GM23338 (cell line): ENCODE measurements around the gene NDFIP1. TPM values are rescaled to one million over a fixed set of nuclear protein-coding genes. Genes with fewer than 3 reads are reported as not detected.
"Not testable (repeated sequence)": the region's sequence is repeated elsewhere in the genome, so short reads cannot be mapped to it uniquely, and the experiment has no call there.

Experiments used
- ATAC-seq: fragments of 200-7000 bp; cut with Tn5 transposase; 3 replicates; pipeline ENCODE4 v1.9.1; 2020
- DNase-seq: peaks from one replicate; pipeline ENCODE4 v3.0.0-alpha.2; 2015; ENCODE audit warnings: low spot score
- H2AFZ ChIP-seq: fragments of 200-600 bp; sonication (generic); 2 replicates; pipeline ENCODE4 v1.8.0; 2016; ENCODE audit warnings: antibody characterized with exemption, mild to moderate bottlenecking, moderate library complexity
- H3F3A ChIP-seq: fragments of 200-600 bp; sonication (generic); replicated peaks from 2 replicates; pipeline ENCODE4 v1.8.0; 2017; ENCODE audit warnings: antibody characterized with exemption, mixed run types, low read depth
- H3K27ac ChIP-seq: fragments of 200-600 bp; sonication (generic); 2 replicates; pipeline ENCODE4 v1.6.1; 2016; ENCODE audit warnings: low read depth
- H3K27me3 ChIP-seq: fragments of 200-600 bp; sonication (generic); 2 replicates; pipeline ENCODE4 v1.8.0; 2016; ENCODE audit warnings: mild to moderate bottlenecking, mixed run types, moderate library complexity; ENCODE audit not compliant: insufficient read depth
- H3K36me3 ChIP-seq: fragments of 200-600 bp; sonication (generic); 2 replicates; pipeline ENCODE4 v1.8.0; 2016; ENCODE audit warnings: mild to moderate bottlenecking; ENCODE audit not compliant: insufficient read depth
- H3K4me1 ChIP-seq: fragments of 200-600 bp; sonication (generic); 2 replicates; pipeline ENCODE4 v1.8.0; 2016; ENCODE audit warnings: mild to moderate bottlenecking, moderate library complexity; ENCODE audit not compliant: insufficient read depth
- H3K4me2 ChIP-seq: fragments of 200-600 bp; sonication (generic); 2 replicates; pipeline ENCODE4 v1.7.1; 2017; ENCODE audit warnings: mixed run types
- H3K4me3 ChIP-seq: fragments of 200-600 bp; sonication (generic); 2 replicates; pipeline ENCODE4 v1.6.1; 2016; ENCODE audit warnings: mixed run types
- H3K79me2 ChIP-seq: fragments of 200-600 bp; sonication (generic); replicated peaks from 2 replicates; pipeline ENCODE4 v1.8.0; 2017; ENCODE audit warnings: mild to moderate bottlenecking; ENCODE audit not compliant: insufficient read depth
- H3K9me2 ChIP-seq: fragments of 200-600 bp; sonication (generic); 2 replicates; pipeline ENCODE4 v1.8.0; 2017; ENCODE audit not compliant: insufficient read depth
- H4K20me1 ChIP-seq: fragments of 200-600 bp; sonication (generic); replicated peaks from 2 replicates; pipeline ENCODE4 v1.8.0; 2017; ENCODE audit warnings: mild to moderate bottlenecking; ENCODE audit not compliant: insufficient read depth
- H3K27ac Mint-ChIP-seq: 2 replicates; pipeline ENCODE4 v1.8.0; 2020; ENCODE audit warnings: inconsistent platforms, mild to moderate bottlenecking, moderate library complexity, mixed read lengths
- H3K27me3 Mint-ChIP-seq: 3 replicates; pipeline ENCODE4 v1.8.0; 2022; ENCODE audit warnings: low read depth, mild to moderate bottlenecking, moderate library complexity, mixed read lengths, inconsistent platforms; ENCODE audit not compliant: insufficient read depth, poor library complexity
- H3K36me3 Mint-ChIP-seq: 3 replicates; pipeline ENCODE4 v1.8.0; 2021; ENCODE audit warnings: low read depth, mild to moderate bottlenecking, inconsistent platforms, moderate library complexity, mixed read lengths
- H3K4me1 Mint-ChIP-seq: 3 replicates; pipeline ENCODE4 v1.8.0; 2020; ENCODE audit warnings: mild to moderate bottlenecking, inconsistent platforms, mixed read lengths
- H3K4me3 Mint-ChIP-seq: 3 replicates; pipeline ENCODE4 v1.8.0; 2021; ENCODE audit warnings: moderate library complexity, mild to moderate bottlenecking, inconsistent platforms, mixed read lengths
- H3K9me3 Mint-ChIP-seq: 3 replicates; pipeline ENCODE4 v1.8.0; 2020; ENCODE audit warnings: moderate library complexity, mild to moderate bottlenecking, inconsistent platforms, mixed read lengths
- CREB1 ChIP-seq: fragments of 250-450 bp; sonication (Bioruptor Pico); IDR thresholded peaks from 2 replicates; pipeline ENCODE4 v1.5.0; 2020; ENCODE audit warnings: low read depth, mild to moderate bottlenecking, moderate library complexity
- EZH2 ChIP-seq: fragments of 200-600 bp; sonication (generic); IDR thresholded peaks from one replicate; pipeline ENCODE4 v1.8.0; 2017; ENCODE audit warnings: antibody characterized with exemption, mild to moderate bottlenecking, low read depth; ENCODE audit not compliant: unreplicated experiment
- EZH2phosphoT487 ChIP-seq: fragments of 200-600 bp; sonication (generic); IDR thresholded peaks from one replicate; pipeline ENCODE4 v1.8.1; 2018; ENCODE audit warnings: antibody characterized with exemption; ENCODE audit not compliant: unreplicated experiment
- NANOG ChIP-seq: IDR thresholded peaks from 2 replicates; pipeline ENCODE4 v1.6.1; 2016; ENCODE audit warnings: antibody characterized with exemption, borderline replicate concordance
- POLR2AphosphoS5 ChIP-seq: IDR thresholded peaks from 2 replicates; pipeline ENCODE4 v1.6.1; 2016; ENCODE audit warnings: antibody characterized with exemption, low read depth
- STAT1 ChIP-seq: IDR thresholded peaks from one replicate; pipeline ENCODE4 v1.6.1; 2016; ENCODE audit warnings: antibody characterized with exemption; ENCODE audit not compliant: unreplicated experiment
- polyA plus RNA-seq: library from polyadenylated mRNA; unstranded; fragments of >200 nt; fragmentation: Nextera tagmentation; extraction: Ambion mirVana; gene quantifications from 2 replicates; pipeline ENCODE4 v1.2.1, GENCODE V29; 2016
- total RNA-seq: library from RNA; depleted of rRNA; stranded (reverse); fragments of >200 nt; shearing (Covaris generic); gene quantifications from 2 replicates; pipeline ENCODE4 v1.2.3, GENCODE V29; 2014
- TF ChIP-seq, protein P1 (sequence below), 2 experiments: fragments of 200-600 bp in 1 of 2; sonication (generic) in 1 of 2; conservative IDR thresholded peaks; 2 replicates each; pipeline versions ENCODE4 v1.5.1 to v1.6.1; 2016 to 2017; ENCODE audit warnings: antibody characterized with exemption in 2 of 2, low read depth in 2 of 2, mild to moderate bottlenecking in 2 of 2, moderate library complexity in 1 of 2
- TF ChIP-seq, protein P2 (sequence below): IDR thresholded peaks from 2 replicates; pipeline ENCODE4 v1.6.1; 2016; ENCODE audit warnings: antibody characterized with exemption
- TF ChIP-seq, protein P3 (sequence below): fragments of 250-450 bp; sonication (Bioruptor Pico); IDR thresholded peaks from 2 replicates; pipeline ENCODE4 v1.5.0; 2020; ENCODE audit warnings: mild to moderate bottlenecking, moderate library complexity

NDFIP1 gene
- total and polyA plus RNA-seq, 2 experiments from 2014 or later = 24.3 to 45.0 TPM

DNA sequence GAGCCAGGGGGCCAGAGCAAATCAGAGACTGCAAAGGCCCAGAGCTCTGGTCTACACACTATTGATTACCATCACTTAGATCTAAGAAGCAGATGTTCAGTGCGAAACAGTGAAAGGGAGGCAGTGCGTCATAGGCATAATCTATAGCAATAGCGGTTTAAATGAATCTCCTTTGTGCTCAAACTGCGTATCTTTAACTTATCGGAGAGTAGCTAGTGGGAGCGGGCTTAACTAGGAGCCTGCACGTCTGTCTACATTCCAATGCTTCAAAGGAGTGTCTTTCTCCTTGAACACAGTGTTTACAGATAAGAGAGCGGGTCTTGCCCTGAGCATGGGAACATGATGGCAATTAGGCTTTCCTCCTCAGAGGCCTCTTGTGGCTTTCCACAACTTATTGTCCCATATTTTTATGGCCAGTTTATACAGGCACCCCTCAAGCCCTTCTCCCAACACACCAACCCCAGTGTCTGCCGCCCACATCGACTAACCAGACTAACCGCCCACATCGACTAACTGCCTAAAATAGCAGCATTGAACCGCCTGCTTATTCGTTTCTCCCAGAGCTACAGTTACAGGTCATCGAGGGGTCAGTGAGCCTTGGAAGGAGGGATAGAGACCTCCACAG lies 19.6 kb upstream of the NDFIP1 start:
- not testable (repeated sequence) for H3K36me3 Mint-ChIP-seq, H3F3A ChIP-seq, H3K9me3 Mint-ChIP-seq, H3K4me3 Mint-ChIP-seq, H3K4me1 ChIP-seq, DNase-seq, H3K9me2 ChIP-seq, H3K4me2 ChIP-seq, ATAC-seq, H3K27ac Mint-ChIP-seq, H2AFZ ChIP-seq, H3K79me2 ChIP-seq, H3K27me3 Mint-ChIP-seq, H3K27me3 ChIP-seq, H3K4me3 ChIP-seq, H3K36me3 ChIP-seq, H4K20me1 ChIP-seq, H3K27ac ChIP-seq, H3K4me1 Mint-ChIP-seq

DNA sequence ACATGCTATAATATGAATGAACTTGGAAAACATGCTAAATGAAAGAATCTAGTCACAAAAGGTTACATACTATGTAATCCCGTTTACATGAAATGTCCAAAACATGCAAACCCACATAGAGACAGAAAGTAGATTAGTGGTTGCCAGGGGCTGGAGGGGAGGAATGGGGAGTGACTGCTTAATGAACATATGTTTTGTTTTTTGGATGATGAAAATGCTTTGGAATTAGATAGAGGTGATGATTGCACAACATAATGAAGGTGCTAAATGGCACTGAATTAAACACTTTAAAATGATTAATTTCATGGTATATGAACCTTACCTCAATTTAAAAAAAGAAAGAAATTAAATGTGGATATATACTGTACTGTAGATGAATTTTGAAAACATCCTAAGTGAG lies 17.6 kb upstream of the NDFIP1 start:
- Histone ChIP-seq H3F3A (no peaks in the 10 kb centered on the region), H2AFZ (no peak overlapping the region), H3K27ac (no peak overlapping the region), H3K4me3 (no peak overlapping the region), H4K20me1 (no peaks in the 10 kb centered on the region), H3K36me3 (no peaks in the 10 kb centered on the region), H3K27me3 (no peaks in the 10 kb centered on the region), H3K79me2 (no peaks in the 10 kb centered on the region), H3K4me1 (no peaks in the 10 kb centered on the region), H3K9me2 (no peaks in the 10 kb centered on the region), H3K4me2 (no peak overlapping the region)
- no peak for ATAC-seq
- no peak for DNase-seq
- no peaks in the 10 kb centered on the region for H3K4me1 Mint-ChIP-seq
- peaks cover 4% of the 10 kb centered on the region for H3K27me3 Mint-ChIP-seq
- H3K9me3 Mint-ChIP-seq = no peaks in the 10 kb centered on the region
- H3K27ac Mint-ChIP-seq = no peak overlapping the region
- H3K36me3 Mint-ChIP-seq = no peaks in the 10 kb centered on the region
- no peak overlapping the region for H3K4me3 Mint-ChIP-seq
- TF ChIP-seq, protein P1, sequence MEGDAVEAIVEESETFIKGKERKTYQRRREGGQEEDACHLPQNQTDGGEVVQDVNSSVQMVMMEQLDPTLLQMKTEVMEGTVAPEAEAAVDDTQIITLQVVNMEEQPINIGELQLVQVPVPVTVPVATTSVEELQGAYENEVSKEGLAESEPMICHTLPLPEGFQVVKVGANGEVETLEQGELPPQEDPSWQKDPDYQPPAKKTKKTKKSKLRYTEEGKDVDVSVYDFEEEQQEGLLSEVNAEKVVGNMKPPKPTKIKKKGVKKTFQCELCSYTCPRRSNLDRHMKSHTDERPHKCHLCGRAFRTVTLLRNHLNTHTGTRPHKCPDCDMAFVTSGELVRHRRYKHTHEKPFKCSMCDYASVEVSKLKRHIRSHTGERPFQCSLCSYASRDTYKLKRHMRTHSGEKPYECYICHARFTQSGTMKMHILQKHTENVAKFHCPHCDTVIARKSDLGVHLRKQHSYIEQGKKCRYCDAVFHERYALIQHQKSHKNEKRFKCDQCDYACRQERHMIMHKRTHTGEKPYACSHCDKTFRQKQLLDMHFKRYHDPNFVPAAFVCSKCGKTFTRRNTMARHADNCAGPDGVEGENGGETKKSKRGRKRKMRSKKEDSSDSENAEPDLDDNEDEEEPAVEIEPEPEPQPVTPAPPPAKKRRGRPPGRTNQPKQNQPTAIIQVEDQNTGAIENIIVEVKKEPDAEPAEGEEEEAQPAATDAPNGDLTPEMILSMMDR (conservative IDR thresholded peaks at IDR 0.05; ENCODE audit: low read depth in 2 of 2) = no peak
- TF ChIP-seq STAT1 = no peak
- TF ChIP-seq CREB1 (CRISPR knock-in tag) = no peak
- TF ChIP-seq, protein P2, sequence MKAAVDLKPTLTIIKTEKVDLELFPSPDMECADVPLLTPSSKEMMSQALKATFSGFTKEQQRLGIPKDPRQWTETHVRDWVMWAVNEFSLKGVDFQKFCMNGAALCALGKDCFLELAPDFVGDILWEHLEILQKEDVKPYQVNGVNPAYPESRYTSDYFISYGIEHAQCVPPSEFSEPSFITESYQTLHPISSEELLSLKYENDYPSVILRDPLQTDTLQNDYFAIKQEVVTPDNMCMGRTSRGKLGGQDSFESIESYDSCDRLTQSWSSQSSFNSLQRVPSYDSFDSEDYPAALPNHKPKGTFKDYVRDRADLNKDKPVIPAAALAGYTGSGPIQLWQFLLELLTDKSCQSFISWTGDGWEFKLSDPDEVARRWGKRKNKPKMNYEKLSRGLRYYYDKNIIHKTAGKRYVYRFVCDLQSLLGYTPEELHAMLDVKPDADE = no peak
- TF ChIP-seq POLR2AphosphoS5 = no peak
- TF ChIP-seq, protein P3, sequence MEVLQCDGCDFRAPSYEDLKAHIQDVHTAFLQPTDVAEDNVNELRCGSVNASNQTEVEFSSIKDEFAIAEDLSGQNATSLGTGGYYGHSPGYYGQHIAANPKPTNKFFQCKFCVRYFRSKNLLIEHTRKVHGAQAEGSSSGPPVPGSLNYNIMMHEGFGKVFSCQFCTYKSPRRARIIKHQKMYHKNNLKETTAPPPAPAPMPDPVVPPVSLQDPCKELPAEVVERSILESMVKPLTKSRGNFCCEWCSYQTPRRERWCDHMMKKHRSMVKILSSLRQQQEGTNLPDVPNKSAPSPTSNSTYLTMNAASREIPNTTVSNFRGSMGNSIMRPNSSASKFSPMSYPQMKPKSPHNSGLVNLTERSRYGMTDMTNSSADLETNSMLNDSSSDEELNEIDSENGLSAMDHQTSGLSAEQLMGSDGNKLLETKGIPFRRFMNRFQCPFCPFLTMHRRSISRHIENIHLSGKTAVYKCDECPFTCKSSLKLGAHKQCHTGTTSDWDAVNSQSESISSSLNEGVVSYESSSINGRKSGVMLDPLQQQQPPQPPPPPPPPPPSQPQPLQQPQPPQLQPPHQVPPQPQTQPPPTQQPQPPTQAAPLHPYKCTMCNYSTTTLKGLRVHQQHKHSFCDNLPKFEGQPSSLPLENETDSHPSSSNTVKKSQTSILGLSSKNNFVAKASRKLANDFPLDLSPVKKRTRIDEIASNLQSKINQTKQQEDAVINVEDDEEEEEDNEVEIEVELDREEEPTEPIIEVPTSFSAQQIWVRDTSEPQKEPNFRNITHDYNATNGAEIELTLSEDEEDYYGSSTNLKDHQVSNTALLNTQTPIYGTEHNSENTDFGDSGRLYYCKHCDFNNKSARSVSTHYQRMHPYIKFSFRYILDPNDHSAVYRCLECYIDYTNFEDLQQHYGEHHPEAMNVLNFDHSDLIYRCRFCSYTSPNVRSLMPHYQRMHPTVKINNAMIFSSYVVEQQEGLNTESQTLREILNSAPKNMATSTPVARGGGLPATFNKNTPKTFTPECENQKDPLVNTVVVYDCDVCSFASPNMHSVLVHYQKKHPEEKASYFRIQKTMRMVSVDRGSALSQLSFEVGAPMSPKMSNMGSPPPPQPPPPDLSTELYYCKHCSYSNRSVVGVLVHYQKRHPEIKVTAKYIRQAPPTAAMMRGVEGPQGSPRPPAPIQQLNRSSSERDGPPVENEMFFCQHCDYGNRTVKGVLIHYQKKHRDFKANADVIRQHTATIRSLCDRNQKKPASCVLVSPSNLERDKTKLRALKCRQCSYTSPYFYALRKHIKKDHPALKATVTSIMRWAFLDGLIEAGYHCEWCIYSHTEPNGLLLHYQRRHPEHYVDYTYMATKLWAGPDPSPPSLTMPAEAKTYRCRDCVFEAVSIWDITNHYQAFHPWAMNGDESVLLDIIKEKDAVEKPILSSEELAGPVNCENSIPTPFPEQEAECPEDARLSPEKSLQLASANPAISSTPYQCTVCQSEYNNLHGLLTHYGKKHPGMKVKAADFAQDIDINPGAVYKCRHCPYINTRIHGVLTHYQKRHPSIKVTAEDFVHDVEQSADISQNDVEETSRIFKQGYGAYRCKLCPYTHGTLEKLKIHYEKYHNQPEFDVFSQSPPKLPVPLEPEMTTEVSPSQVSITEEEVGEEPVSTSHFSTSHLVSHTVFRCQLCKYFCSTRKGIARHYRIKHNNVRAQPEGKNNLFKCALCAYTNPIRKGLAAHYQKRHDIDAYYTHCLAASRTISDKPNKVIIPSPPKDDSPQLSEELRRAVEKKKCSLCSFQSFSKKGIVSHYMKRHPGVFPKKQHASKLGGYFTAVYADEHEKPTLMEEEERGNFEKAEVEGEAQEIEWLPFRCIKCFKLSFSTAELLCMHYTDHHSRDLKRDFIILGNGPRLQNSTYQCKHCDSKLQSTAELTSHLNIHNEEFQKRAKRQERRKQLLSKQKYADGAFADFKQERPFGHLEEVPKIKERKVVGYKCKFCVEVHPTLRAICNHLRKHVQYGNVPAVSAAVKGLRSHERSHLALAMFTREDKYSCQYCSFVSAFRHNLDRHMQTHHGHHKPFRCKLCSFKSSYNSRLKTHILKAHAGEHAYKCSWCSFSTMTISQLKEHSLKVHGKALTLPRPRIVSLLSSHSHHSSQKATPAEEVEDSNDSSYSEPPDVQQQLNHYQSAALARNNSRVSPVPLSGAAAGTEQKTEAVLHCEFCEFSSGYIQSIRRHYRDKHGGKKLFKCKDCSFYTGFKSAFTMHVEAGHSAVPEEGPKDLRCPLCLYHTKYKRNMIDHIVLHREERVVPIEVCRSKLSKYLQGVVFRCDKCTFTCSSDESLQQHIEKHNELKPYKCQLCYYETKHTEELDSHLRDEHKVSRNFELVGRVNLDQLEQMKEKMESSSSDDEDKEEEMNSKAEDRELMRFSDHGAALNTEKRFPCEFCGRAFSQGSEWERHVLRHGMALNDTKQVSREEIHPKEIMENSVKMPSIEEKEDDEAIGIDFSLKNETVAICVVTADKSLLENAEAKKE (CRISPR knock-in tag) = no peak
- TF ChIP-seq NANOG = no peak
- no peak for TF ChIP-seq EZH2phosphoT487
- no peak for TF ChIP-seq EZH2
